Stimulated activated CD8-positive, alpha-beta memory T cell treated with anti-CD3 and anti-CD28 coated beads, Interleukin-15, amount 100 ng/mL, for 4 hours (primary cell): ENCODE data around the gene CTSW.

Experiments
- DNase-seq, 2 donors: peaks; one replicate each; pipeline ENCODE4 v3.0.0-alpha.2; 2020; ENCODE audit warnings: low read depth in 2 of 2

CTSW gene

DNA sequence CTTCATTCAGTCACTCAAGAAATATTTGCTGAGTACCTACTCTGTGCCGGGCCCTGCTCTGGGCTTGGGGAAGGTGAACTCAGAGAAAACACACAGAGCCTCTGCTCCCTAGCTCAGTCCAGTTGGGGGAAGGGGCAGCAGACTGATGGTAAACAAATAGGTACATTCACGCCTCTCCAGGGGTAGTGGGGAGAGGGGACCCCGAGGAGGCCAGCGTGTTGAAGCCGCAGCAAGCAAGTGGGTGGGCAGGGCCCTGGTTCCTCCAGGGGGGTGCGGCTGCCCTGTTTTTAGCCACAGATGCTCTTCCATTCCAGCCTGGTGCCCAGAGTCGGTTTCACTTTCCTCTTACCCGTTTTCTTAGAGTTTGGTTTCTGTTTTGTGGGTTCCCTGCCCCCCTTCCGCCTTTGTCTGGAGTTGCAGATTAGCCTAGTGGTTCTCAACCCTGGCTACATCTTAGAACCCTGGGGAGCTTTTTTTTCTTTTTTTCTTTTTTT lies 48.3 kb downstream of the CTSW start:
- DNase-seq = peak; percentile 39 to 66

DNA sequence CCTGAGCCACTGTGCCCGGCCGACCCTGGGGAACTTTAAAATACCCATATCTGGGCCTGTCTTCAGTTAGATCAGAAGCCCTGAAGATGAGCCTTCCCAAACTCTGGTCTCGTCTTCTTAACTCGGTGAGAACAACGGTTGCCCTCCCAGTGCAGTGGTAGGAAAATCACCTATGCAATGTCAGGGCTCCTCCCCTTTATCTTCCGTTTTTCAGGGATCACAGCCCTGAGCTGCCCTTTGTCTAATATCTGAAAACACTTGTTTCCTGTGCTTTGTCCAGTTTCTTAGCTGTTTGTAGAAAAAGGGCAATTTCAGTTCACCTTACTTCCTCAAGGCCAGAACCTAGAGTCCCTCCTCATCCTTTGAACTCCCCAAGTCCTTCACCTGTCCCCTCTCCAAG lies 49.0 kb downstream of the CTSW start:
- no peak for DNase-seq

DNA sequence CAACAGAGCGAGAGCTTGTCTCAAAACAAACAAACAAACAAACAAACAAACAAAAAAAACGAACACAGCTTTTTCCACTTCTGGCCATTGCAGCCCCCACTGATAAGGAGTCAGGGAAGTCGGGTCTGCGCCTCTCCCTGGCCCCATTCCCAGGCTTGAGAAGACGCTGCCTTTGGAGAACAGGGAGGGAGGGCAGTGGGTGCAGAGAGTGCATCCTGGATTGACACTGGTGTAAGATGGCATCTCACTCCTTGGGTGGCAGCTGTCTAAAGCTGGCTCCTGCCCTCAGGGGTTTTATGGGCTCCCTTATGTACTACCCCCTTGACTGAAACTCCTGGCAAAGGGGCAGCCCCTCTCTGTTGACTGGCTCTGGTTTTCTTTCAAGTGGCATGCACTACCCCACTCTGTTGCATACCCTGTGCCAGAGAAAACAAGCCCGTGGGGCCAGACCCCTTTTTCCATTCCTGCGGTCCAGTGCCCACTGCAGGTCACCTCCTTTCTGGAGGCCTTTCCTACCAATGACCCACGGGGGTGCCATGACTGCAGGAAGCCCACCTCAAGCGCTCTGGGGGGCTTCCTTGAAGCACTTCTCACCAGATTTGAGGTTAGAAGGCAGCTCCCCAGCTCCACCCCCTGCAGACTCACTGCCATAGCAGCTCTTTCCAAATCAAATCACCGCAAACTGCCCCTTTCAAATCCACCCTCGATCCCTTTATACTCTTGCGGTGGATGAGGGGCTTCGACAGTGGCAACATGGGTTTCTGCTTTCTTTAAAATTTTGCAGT lies 52.3 kb downstream of the CTSW start:
- DNase-seq = no peak

DNA sequence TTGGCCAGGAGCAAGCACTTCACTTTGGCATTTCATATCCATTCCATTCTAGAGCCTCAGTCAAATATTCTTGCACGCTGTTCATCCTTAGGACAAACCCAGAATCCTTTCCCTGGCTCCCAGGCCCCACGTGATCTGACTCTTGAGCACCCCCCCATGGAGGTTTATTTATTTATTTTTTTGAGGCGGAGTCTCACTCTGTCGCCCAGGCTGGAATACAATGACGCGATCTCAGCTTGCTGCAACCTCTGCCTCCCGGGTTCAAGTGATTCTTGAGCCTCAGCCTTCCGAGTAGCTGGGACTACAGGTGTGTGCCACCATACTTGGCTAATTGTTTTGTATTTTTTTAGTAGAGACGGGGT lies 52.9 kb downstream of the CTSW start:
- no peak for DNase-seq
